Measurements from ENCODE around the gene IL1RAPL1. TPM values are rescaled to one million over a fixed set of nuclear protein-coding genes. Genes with fewer than 3 reads are reported as not detected.

IL1RAPL1 gene
- polyA plus RNA-seq, 1 donor from 2014 or later, result not detected

DNA sequence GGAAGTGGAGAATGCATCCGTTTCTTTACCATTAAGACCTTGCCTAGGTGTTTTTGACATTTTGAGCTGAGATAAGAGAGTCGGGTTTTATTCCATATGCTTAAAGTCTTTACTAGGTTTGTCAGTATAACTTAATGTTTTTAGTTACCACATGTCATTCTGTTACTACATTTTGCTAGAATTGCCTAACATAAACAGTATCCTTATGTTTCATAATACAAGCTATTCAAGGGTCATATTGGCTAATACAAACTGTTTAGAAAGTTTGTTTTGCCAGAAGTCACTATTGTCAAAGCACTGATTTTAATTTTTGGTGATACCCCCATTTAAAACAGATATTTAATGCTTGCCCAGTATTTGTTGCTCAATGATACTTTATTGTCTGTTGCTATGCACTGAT lies 1200.4 kb downstream of the IL1RAPL1 start:
- Histone ChIP-seq H3K9me3 (ENCODE audit: low read length) (no peaks in the 10 kb centered on the region), H3K9ac (ENCODE audit: low read length) (no peak overlapping the region), H3K4me2 (ENCODE audit: low read length) (no peak overlapping the region), H3K4me3 (ENCODE audit: low read length) (no peak overlapping the region), H2AFZ (ENCODE audit: low read depth, low read length) (no peak overlapping the region), H3K36me3 (ENCODE audit: insufficient read depth, low read length) (no peaks in the 10 kb centered on the region), H4K20me1 (ENCODE audit: insufficient read depth) (no peaks in the 10 kb centered on the region), H3K27me3 (ENCODE audit: insufficient read depth, low read depth, low read length) (no peaks in the 10 kb centered on the region), H3K27ac (ENCODE audit: low read length) (no peak overlapping the region), H3F3A (ENCODE audit: insufficient read depth, low read length, poor library complexity, severe bottlenecking) (no peaks in the 10 kb centered on the region), H3K9me2 (ENCODE audit: insufficient read depth, low read length) (no peaks in the 10 kb centered on the region), H3K79me2 (replicated peaks; ENCODE audit: insufficient read depth, low read length) (no peaks in the 10 kb centered on the region)
- no peak for TF ChIP-seq EP300 (conservative IDR thresholded peaks at IDR 0.05; ENCODE audit: poor library complexity, severe bottlenecking)
- TF ChIP-seq EZH2 (IDR thresholded peaks at IDR 0.05; ENCODE audit: borderline replicate concordance, insufficient read depth, low read length, poor library complexity, severe bottlenecking), result no peak
- TF ChIP-seq, protein P1, sequence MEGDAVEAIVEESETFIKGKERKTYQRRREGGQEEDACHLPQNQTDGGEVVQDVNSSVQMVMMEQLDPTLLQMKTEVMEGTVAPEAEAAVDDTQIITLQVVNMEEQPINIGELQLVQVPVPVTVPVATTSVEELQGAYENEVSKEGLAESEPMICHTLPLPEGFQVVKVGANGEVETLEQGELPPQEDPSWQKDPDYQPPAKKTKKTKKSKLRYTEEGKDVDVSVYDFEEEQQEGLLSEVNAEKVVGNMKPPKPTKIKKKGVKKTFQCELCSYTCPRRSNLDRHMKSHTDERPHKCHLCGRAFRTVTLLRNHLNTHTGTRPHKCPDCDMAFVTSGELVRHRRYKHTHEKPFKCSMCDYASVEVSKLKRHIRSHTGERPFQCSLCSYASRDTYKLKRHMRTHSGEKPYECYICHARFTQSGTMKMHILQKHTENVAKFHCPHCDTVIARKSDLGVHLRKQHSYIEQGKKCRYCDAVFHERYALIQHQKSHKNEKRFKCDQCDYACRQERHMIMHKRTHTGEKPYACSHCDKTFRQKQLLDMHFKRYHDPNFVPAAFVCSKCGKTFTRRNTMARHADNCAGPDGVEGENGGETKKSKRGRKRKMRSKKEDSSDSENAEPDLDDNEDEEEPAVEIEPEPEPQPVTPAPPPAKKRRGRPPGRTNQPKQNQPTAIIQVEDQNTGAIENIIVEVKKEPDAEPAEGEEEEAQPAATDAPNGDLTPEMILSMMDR (IDR thresholded peaks at IDR 0.05; ENCODE audit: poor library complexity, severe bottlenecking), result no peak
- no peak for TF ChIP-seq POLR2AphosphoS5 (IDR thresholded peaks at IDR 0.05)
- no peak for TF ChIP-seq RAD21 (conservative IDR thresholded peaks at IDR 0.05)
- TF ChIP-seq TAF1 (IDR thresholded peaks at IDR 0.05; ENCODE audit: low read depth), result no peak
- no peak for TF ChIP-seq REST (IDR thresholded peaks at IDR 0.05; ENCODE audit: borderline replicate concordance)
- TF ChIP-seq MXI1 (conservative IDR thresholded peaks at IDR 0.05; ENCODE audit: poor library complexity, severe bottlenecking), result no peak

DNA sequence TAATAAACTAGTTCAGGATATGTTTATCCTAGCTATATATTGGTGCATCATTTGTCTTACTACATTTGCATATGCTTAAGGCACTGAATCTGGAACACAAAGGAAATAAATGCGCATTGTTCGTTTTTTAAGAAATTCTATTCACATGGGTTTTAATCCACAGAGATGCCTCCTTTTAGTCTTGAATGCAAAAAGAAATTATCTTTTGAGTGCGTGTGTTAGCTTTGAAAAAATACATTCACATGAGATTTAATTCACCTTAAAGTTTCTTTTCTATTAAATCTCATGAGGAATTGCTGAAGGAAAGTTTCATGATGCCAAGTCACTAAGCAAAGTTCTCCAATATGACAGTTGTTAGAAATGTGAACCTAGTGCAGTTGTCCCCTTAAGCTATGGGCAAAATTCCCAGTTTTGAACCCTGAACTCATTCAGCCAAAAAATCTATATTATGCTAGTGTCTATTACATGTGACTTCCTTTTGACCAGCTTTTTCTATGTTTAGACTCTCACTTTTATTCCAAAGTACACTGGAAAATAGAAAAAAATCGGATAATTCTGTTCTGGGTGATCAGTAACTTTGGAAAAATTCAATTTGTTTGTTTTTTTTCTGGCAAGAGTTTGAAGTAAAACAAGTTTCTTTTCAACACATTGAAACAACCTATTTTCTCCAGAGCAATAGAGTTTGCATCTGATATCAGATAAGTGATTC lies 1201.9 kb downstream of the IL1RAPL1 start:
- Histone ChIP-seq H3K27ac (ENCODE audit: low read length) (no peak overlapping the region), H3K27me3 (ENCODE audit: insufficient read depth, low read depth, low read length) (no peaks in the 10 kb centered on the region), H3K9ac (ENCODE audit: low read length) (no peak overlapping the region), H4K20me1 (ENCODE audit: insufficient read depth) (no peaks in the 10 kb centered on the region), H3K4me3 (ENCODE audit: low read length) (no peak overlapping the region), H2AFZ (ENCODE audit: low read depth, low read length) (no peak overlapping the region), H3F3A (ENCODE audit: insufficient read depth, low read length, poor library complexity, severe bottlenecking) (no peaks in the 10 kb centered on the region), H3K36me3 (ENCODE audit: insufficient read depth, low read length) (no peaks in the 10 kb centered on the region), H3K4me2 (ENCODE audit: low read length) (no peak overlapping the region), H3K9me3 (ENCODE audit: low read length) (no peaks in the 10 kb centered on the region), H3K79me2 (replicated peaks; ENCODE audit: insufficient read depth, low read length) (no peaks in the 10 kb centered on the region), H3K9me2 (ENCODE audit: insufficient read depth, low read length) (no peaks in the 10 kb centered on the region)
- TF ChIP-seq EZH2 (IDR thresholded peaks at IDR 0.05; ENCODE audit: borderline replicate concordance, insufficient read depth, low read length, poor library complexity, severe bottlenecking), result no peak
- TF ChIP-seq RAD21 (conservative IDR thresholded peaks at IDR 0.05), result no peak
- TF ChIP-seq, protein P1 (IDR thresholded peaks at IDR 0.05; ENCODE audit: poor library complexity, severe bottlenecking), result no peak
- no peak for TF ChIP-seq TAF1 (IDR thresholded peaks at IDR 0.05; ENCODE audit: low read depth)
- TF ChIP-seq EP300 (conservative IDR thresholded peaks at IDR 0.05; ENCODE audit: poor library complexity, severe bottlenecking), result no peak
- no peak for TF ChIP-seq POLR2AphosphoS5 (IDR thresholded peaks at IDR 0.05)
- no peak for TF ChIP-seq REST (IDR thresholded peaks at IDR 0.05; ENCODE audit: borderline replicate concordance)
- TF ChIP-seq MXI1 (conservative IDR thresholded peaks at IDR 0.05; ENCODE audit: poor library complexity, severe bottlenecking), result no peak
- TF ChIP-seq SMC3 (conservative IDR thresholded peaks at IDR 0.05; ENCODE audit: poor library complexity), result no peak
